ENCODE data around the gene TAC4. TPM values are rescaled to one million over a fixed set of nuclear protein-coding genes. Genes with fewer than 3 reads are reported as not detected.
A peak's percentile ranks its signal among the peaks of the same experiment; 100 is the strongest.

Gene TAC4
- total RNA-seq, 2 donors from 2014 or later = 1.5 to 3.2 TPM

GRCh38 chr17:49889500-49889899 lies 41.6 kb upstream of the TAC4 start:
- Histone ChIP-seq H3K27me3 (ENCODE audit: control insufficient read depth, insufficient read depth, low read length, poor library complexity, severe bottlenecking) (peaks cover 17% of the 10 kb centered on the region), H3K4me3 (ENCODE audit: low read length) (no peak overlapping the region), H3K9me3 (ENCODE audit: control insufficient read depth, low read length) (no peaks in the 10 kb centered on the region), H3K27ac (ENCODE audit: low read depth, low read length) (no peak overlapping the region), H3K9ac (ENCODE audit: extremely low read depth, low read length, poor library complexity, severe bottlenecking) (no peak overlapping the region), H3K4me1 (ENCODE audit: control insufficient read depth, insufficient read depth, low read length) (no peaks in the 10 kb centered on the region), H3K36me3 (ENCODE audit: control insufficient read depth, insufficient read depth, low read length) (no peaks in the 10 kb centered on the region)
- Mint-ChIP-seq H3K4me3 (no peak overlapping the region), H3K27me3 (ENCODE audit: insufficient read depth) (peaks cover 58% of the 10 kb centered on the region), H3K27ac (no peak overlapping the region), H3K9me3 (no peaks in the 10 kb centered on the region), H3K36me3 (ENCODE audit: low read depth) (no peaks in the 10 kb centered on the region), H3K4me1 (peaks cover 7% of the 10 kb centered on the region)
- no peak for TF ChIP-seq CTCF (conservative IDR thresholded peaks at IDR 0.05)
- 93 to 95% methylated on average over 8 to 12 of the region's 12 CpGs for WGBS, 2 experiments (ENCODE audit: insufficient coverage in 1 of 2, insufficient read length in 1 of 2)
- DNase-seq = peak; percentile 65

GRCh38 chr17:49887744-49888360 lies 40.0 kb upstream of the TAC4 start:
- H3K27me3 ChIP-seq (ENCODE audit: control insufficient read depth, insufficient read depth, low read length, poor library complexity, severe bottlenecking) = peaks cover under 1% of the 10 kb centered on the region
- 88 to 90% methylated on average over 6 to 9 of the region's 9 CpGs for WGBS, 2 experiments (ENCODE audit: insufficient coverage in 1 of 2, insufficient read length in 1 of 2)
- H3K27ac Mint-ChIP-seq = peak overlapping the region; percentile 81

GRCh38 chr17:49887086-49887743 lies 39.3 kb upstream of the TAC4 start:
- Histone ChIP-seq H3K36me3 (ENCODE audit: control insufficient read depth, insufficient read depth, low read length) (no peaks in the 10 kb centered on the region), H3K4me1 (ENCODE audit: control insufficient read depth, insufficient read depth, low read length) (no peaks in the 10 kb centered on the region), H3K4me3 (ENCODE audit: low read length) (no peak overlapping the region), H3K9me3 (ENCODE audit: control insufficient read depth, low read length) (no peaks in the 10 kb centered on the region), H3K27ac (ENCODE audit: low read depth, low read length) (no peak overlapping the region), H3K27me3 (ENCODE audit: control insufficient read depth, insufficient read depth, low read length, poor library complexity, severe bottlenecking) (no peaks in the 10 kb centered on the region), H3K9ac (ENCODE audit: extremely low read depth, low read length, poor library complexity, severe bottlenecking) (no peak overlapping the region)
- peaks cover 7% of the 10 kb centered on the region for H3K4me1 Mint-ChIP-seq
- peak; percentile 95 for DNase-seq
- peak overlapping the region; percentile 81 for H3K27ac Mint-ChIP-seq
- no peak for TF ChIP-seq CTCF (conservative IDR thresholded peaks at IDR 0.05)
- peak overlapping the region; percentile 18 for H3K4me3 Mint-ChIP-seq
- no peaks in the 10 kb centered on the region for H3K36me3 Mint-ChIP-seq (ENCODE audit: low read depth)
- H3K27me3 Mint-ChIP-seq (ENCODE audit: insufficient read depth) = peaks cover 50% of the 10 kb centered on the region
- 69% methylated on average over 6 of the region's 7 CpGs; no CpG with 5 or more reads in 1 of the 2 experiments for WGBS, 2 experiments (ENCODE audit: insufficient coverage in 1 of 2, insufficient read length in 1 of 2)
- no peaks in the 10 kb centered on the region for H3K9me3 Mint-ChIP-seq

More at GRCh38 chr17:49887744-49888360, 40.0 kb upstream of the TAC4 start:
- Mint-ChIP-seq H3K9me3 (no peaks in the 10 kb centered on the region), H3K4me1 (peaks cover 7% of the 10 kb centered on the region), H3K36me3 (ENCODE audit: low read depth) (no peaks in the 10 kb centered on the region), H3K27me3 (ENCODE audit: insufficient read depth) (peaks cover 51% of the 10 kb centered on the region), H3K4me3 (no peak overlapping the region)
- no peaks in the 10 kb centered on the region for H3K9me3 ChIP-seq (ENCODE audit: control insufficient read depth, low read length)
- peak; percentile 58 for DNase-seq
- no peak overlapping the region for H3K9ac ChIP-seq (ENCODE audit: extremely low read depth, low read length, poor library complexity, severe bottlenecking)
- H3K36me3 ChIP-seq (ENCODE audit: control insufficient read depth, insufficient read depth, low read length) = no peaks in the 10 kb centered on the region
- H3K27ac ChIP-seq (ENCODE audit: low read depth, low read length) = no peak overlapping the region
- no peak for TF ChIP-seq CTCF (conservative IDR thresholded peaks at IDR 0.05)
- no peak overlapping the region for H3K4me3 ChIP-seq (ENCODE audit: low read length)
- no peaks in the 10 kb centered on the region for H3K4me1 ChIP-seq (ENCODE audit: control insufficient read depth, insufficient read depth, low read length)

All from endodermal cell (in vitro differentiated cells).